ENCODE data around the gene TBC1D9B. TPM values are rescaled to one million over a fixed set of nuclear protein-coding genes. Genes with fewer than 3 reads are reported as not detected.

Gene TBC1D9B
- total and polyA plus RNA-seq, 9 of the 15 experiments (the other 6 are each of a cell fraction or from before 2014, with no cell fraction given), result 2.9 to 59.1 (median 33.5) TPM

- TF ChIP-seq ZNF184 (CRISPR knock-in tag; IDR thresholded peaks at IDR 0.05), result no peak
- no peak for TF ChIP-seq CREB3L1 (IDR thresholded peaks at IDR 0.05; ENCODE audit: borderline replicate concordance, low read depth)
- TF ChIP-seq CEBPZ (IDR thresholded peaks at IDR 0.05; ENCODE audit: borderline replicate concordance, low read depth, low read length), result no peak
- no peak for TF ChIP-seq ZNF12 (CRISPR knock-in tag; IDR thresholded peaks at IDR 0.05)
- TF ChIP-seq ZNF551 (CRISPR knock-in tag; IDR thresholded peaks at IDR 0.05), result no peak
- TF ChIP-seq ZKSCAN1 (IDR thresholded peaks at IDR 0.05; ENCODE audit: low read depth, low read length), result no peak
- no peak for TF ChIP-seq CHD4 (IDR thresholded peaks at IDR 0.05; ENCODE audit: insufficient read depth, insufficient replicate concordance, low read depth, low read length, poor library complexity, severe bottlenecking)
- no peak for TF ChIP-seq STAT6 (CRISPR knock-in tag; IDR thresholded peaks at IDR 0.05)
- TF ChIP-seq E2F6 (IDR thresholded peaks at IDR 0.05; ENCODE audit: borderline replicate concordance in 1 of 2, extremely low read depth in 1 of 2, insufficient read depth in 1 of 2, insufficient read length in 1 of 2, low read depth in 1 of 2, low read length in 1 of 2, poor library complexity in 1 of 2, severe bottlenecking in 1 of 2), result no peak
- no peak for TF ChIP-seq OTX1 (CRISPR knock-in tag; IDR thresholded peaks at IDR 0.05)
- no peak for TF ChIP-seq E2F5 (CRISPR knock-in tag; IDR thresholded peaks at IDR 0.05)
- TF ChIP-seq NR2F6 (CRISPR knock-in tag; IDR thresholded peaks at IDR 0.05), result no peak
- TF ChIP-seq HNRNPK (IDR thresholded peaks at IDR 0.05; ENCODE audit: low read depth, low read length, poor library complexity, severe bottlenecking), result no peak
- TF ChIP-seq NELFE (IDR thresholded peaks at IDR 0.05; ENCODE audit: insufficient read depth, insufficient read length), result no peak
- no peak for TF ChIP-seq ZNF717 (CRISPR knock-in tag; IDR thresholded peaks at IDR 0.05)
- no peak for TF ChIP-seq ZNF785 (CRISPR knock-in tag; IDR thresholded peaks at IDR 0.05)
- no peak for TF ChIP-seq ZNF274 (IDR thresholded peaks at IDR 0.05; ENCODE audit: borderline replicate concordance, low read depth, low read length)
- TF ChIP-seq SNAPC5 (CRISPR knock-in tag; IDR thresholded peaks at IDR 0.05), result no peak
- TF ChIP-seq KHSRP (IDR thresholded peaks at IDR 0.05), result no peak
These were observed 87.6 kb downstream of the TBC1D9B start (continued) for GRCh38 chr5:179820127-179820482.

Data from K562 (cell line).